H1 (cell line): ENCODE results near the gene DUSP3. TPM values are rescaled to one million over a fixed set of nuclear protein-coding genes. Genes with fewer than 3 reads are reported as not detected.

Source experiments
- CTCF ChIA-PET: fragments of 300-600 bp; sonication (Branson Sonifier 250); formaldehyde crosslinking; loops from one replicate; lab custom pipeline; 2021; ENCODE audit not compliant: partially characterized antibody; lab: Charles Lee
- POLR2A ChIA-PET: fragments of 300-600 bp; sonication (Branson Sonifier 250); formaldehyde crosslinking; loops from one replicate; lab custom pipeline; 2021; ENCODE audit warnings: inconsistent platforms; ENCODE audit not compliant: partially characterized antibody; lab: Charles Lee
- DNase-seq, 2 experiments: peaks; one replicate each; pipeline versions ENCODE4 v3.0.0 to v3.0.0-alpha.2; 2010 to 2022; ENCODE audit warnings: low spot score in 2 of 2, low read depth in 1 of 2, mixed read lengths in 1 of 2
- FAIRE-seq: peaks from 2 replicates; lab custom pipeline; 2011; peaks lifted over from hg19 to GRCh38; lab: Jason Lieb, UNC
- H2AFZ ChIP-seq: 2 replicates; pipeline ENCODE4 v1.8.1; 2012; ENCODE audit warnings: low read length, inconsistent platforms
- H2AK5ac ChIP-seq: 2 replicates; pipeline ENCODE4 v1.6.1; 2013; ENCODE audit warnings: low read depth, low read length
- H2BK120ac ChIP-seq: replicated peaks from 2 replicates; pipeline ENCODE3; 2013; ENCODE audit warnings: low read depth, low read length, inconsistent platforms
- H2BK12ac ChIP-seq: 2 replicates; pipeline ENCODE4 v1.6.1; 2013; ENCODE audit warnings: low read depth, low read length
- H2BK15ac ChIP-seq: 2 replicates; pipeline ENCODE4 v1.6.1; 2013; ENCODE audit warnings: low read length
- H2BK20ac ChIP-seq: 2 replicates; pipeline ENCODE4 v1.6.1; 2013; ENCODE audit warnings: low read length
- H2BK5ac ChIP-seq: 2 replicates; pipeline ENCODE4 v1.6.1; 2013; ENCODE audit warnings: low read depth, low read length
- H3K14ac ChIP-seq: 2 replicates; pipeline ENCODE4 v1.6.1; 2013; ENCODE audit warnings: inconsistent platforms; ENCODE audit not compliant: insufficient read length
- H3K18ac ChIP-seq: 2 replicates; pipeline ENCODE4 v1.6.1; 2013; ENCODE audit warnings: low read length; ENCODE audit errors: extremely low read depth
- H3K23ac ChIP-seq: 2 replicates; pipeline ENCODE4 v1.6.1; 2013; ENCODE audit warnings: inconsistent platforms; ENCODE audit not compliant: insufficient read length
- H3K23me2 ChIP-seq: 2 replicates; pipeline ENCODE4 v1.6.1; 2013; ENCODE audit warnings: low read depth, low read length
- H3K27ac ChIP-seq: 2 replicates; pipeline ENCODE4 v1.6.1; 2011; ENCODE audit warnings: low read depth, low read length, inconsistent platforms
- H3K27me3 ChIP-seq, 4 experiments: replicated peaks in 1 of 4; 1 replicate in 1 of 4; 2 replicates in 3 of 4; pipeline versions ENCODE4 v1.6.1 to v1.8.1; 2011 to 2013; ENCODE audit warnings: low read length in 3 of 4, mild to moderate bottlenecking in 3 of 4, inconsistent platforms in 2 of 4, mixed read lengths in 2 of 4, moderate library complexity in 1 of 4; ENCODE audit not compliant: control insufficient read depth in 3 of 4, insufficient read depth in 3 of 4; ENCODE audit errors: extremely low read depth in 1 of 4
- H3K36me3 ChIP-seq, 4 experiments: 2 replicates each; pipeline versions ENCODE4 v1.6.1 to v1.8.1; 2011 to 2013; ENCODE audit warnings: mild to moderate bottlenecking in 4 of 4, low read length in 3 of 4, moderate library complexity in 2 of 4, control low read depth in 1 of 4, inconsistent platforms in 1 of 4; ENCODE audit not compliant: insufficient read depth in 4 of 4, control insufficient read depth in 2 of 4
- H3K4ac ChIP-seq: replicated peaks from 2 replicates; pipeline ENCODE3; 2013; ENCODE audit warnings: low read length, low read depth, mixed read lengths, inconsistent platforms; ENCODE audit not compliant: insufficient read length
- H3K4me1 ChIP-seq, 4 experiments: replicated peaks in 1 of 4; 1 replicate in 1 of 4; 2 replicates in 3 of 4; pipeline versions ENCODE4 v1.6.1 to v1.8.1; 2011 to 2013; ENCODE audit warnings: low read length in 3 of 4, inconsistent platforms in 2 of 4, mixed read lengths in 1 of 4; ENCODE audit not compliant: insufficient read depth in 4 of 4, control insufficient read depth in 3 of 4
- H3K4me2 ChIP-seq, 2 experiments: 2 replicates each; pipeline versions ENCODE4 v1.6.1 to v1.8.1; 2011 to 2013; ENCODE audit warnings: low read depth in 2 of 2, low read length in 2 of 2, control low read depth in 1 of 2, inconsistent platforms in 1 of 2, mild to moderate bottlenecking in 1 of 2; ENCODE audit not compliant: insufficient read depth in 1 of 2
- H3K4me3 ChIP-seq, 4 experiments: fragments of 200-600, 300-600 bp in 1 of 4; sonication (generic), shearing (Covaris generic), sonication (Bioruptor Twin) in 1 of 4; 2 replicates each; pipeline versions ENCODE4 v1.5.1 to v1.8.1; 2011 to 2016; ENCODE audit warnings: low read length in 4 of 4, low read depth in 3 of 4, control low read depth in 2 of 4, inconsistent platforms in 2 of 4, mild to moderate bottlenecking in 2 of 4, mixed read lengths in 1 of 4, moderate library complexity in 1 of 4; ENCODE audit not compliant: insufficient read depth in 2 of 4; ENCODE audit errors: extremely low read depth in 1 of 4
- H3K56ac ChIP-seq: replicated peaks from 2 replicates; pipeline ENCODE3; 2013; ENCODE audit warnings: low read depth, mild to moderate bottlenecking, mixed read lengths, low read length, inconsistent platforms; ENCODE audit not compliant: insufficient read length
- H3K79me1 ChIP-seq: 2 replicates; pipeline ENCODE4 v1.6.1; 2013; ENCODE audit warnings: low read depth, low read length, control low read depth
- H3K79me2 ChIP-seq, 2 experiments: 2 replicates each; pipeline versions ENCODE4 v1.6.1 to v1.8.1; 2012 to 2013; ENCODE audit warnings: low read length in 2 of 2, mild to moderate bottlenecking in 2 of 2, inconsistent platforms in 1 of 2; ENCODE audit not compliant: insufficient read depth in 2 of 2, control insufficient read depth in 1 of 2
- H3K9ac ChIP-seq, 4 experiments: replicated peaks in 1 of 4; 1 replicate in 1 of 4; 2 replicates in 3 of 4; pipeline versions ENCODE4 v1.6.1 to v1.8.1; 2011 to 2013; ENCODE audit warnings: low read depth in 3 of 4, low read length in 3 of 4, control low read depth in 2 of 4, mild to moderate bottlenecking in 2 of 4, moderate library complexity in 2 of 4, inconsistent platforms in 1 of 4; ENCODE audit errors: extremely low read depth in 1 of 4
- H3K9me3 ChIP-seq, 2 experiments: 2 replicates each; pipeline versions ENCODE4 v1.6.1 to v1.8.1; 2012 to 2013; ENCODE audit warnings: mild to moderate bottlenecking in 2 of 2, moderate library complexity in 2 of 2, control low read depth in 1 of 2, inconsistent platforms in 1 of 2, low read depth in 1 of 2, low read length in 1 of 2, mixed read lengths in 1 of 2; ENCODE audit not compliant: insufficient read depth in 2 of 2
- H4K20me1 ChIP-seq, 2 experiments: replicated peaks in 1 of 2; 2 replicates each; pipeline versions ENCODE3 to v1.8.1; 2011 to 2013; ENCODE audit warnings: inconsistent platforms in 2 of 2, low read length in 2 of 2, mild to moderate bottlenecking in 1 of 2; ENCODE audit not compliant: insufficient read depth in 2 of 2, control insufficient read depth in 1 of 2
- H4K5ac ChIP-seq: 2 replicates; pipeline ENCODE4 v1.6.1; 2013; ENCODE audit warnings: low read length, low read depth, mixed read lengths, inconsistent platforms; ENCODE audit not compliant: insufficient read length
- H4K8ac ChIP-seq: 2 replicates; pipeline ENCODE4 v1.8.0; 2013; ENCODE audit warnings: mild to moderate bottlenecking, moderate library complexity, low read length, inconsistent platforms; ENCODE audit not compliant: insufficient read depth; ENCODE audit errors: extremely low read depth
- H4K91ac ChIP-seq: replicated peaks from 2 replicates; pipeline ENCODE3; 2013; ENCODE audit warnings: low read length, mixed read lengths, inconsistent platforms; ENCODE audit not compliant: insufficient read length
- GABPA ChIP-seq: IDR thresholded peaks from 2 replicates; pipeline ENCODE4 v1.6.1; 2011; ENCODE audit warnings: mild to moderate bottlenecking, low read length, moderate library complexity, borderline replicate concordance; ENCODE audit not compliant: insufficient read depth
- HDAC6 ChIP-seq: IDR thresholded peaks from one replicate; pipeline ENCODE4 v1.7.1; 2012; ENCODE audit warnings: low read depth, mild to moderate bottlenecking, inconsistent platforms, low read length, moderate library complexity
- POLR2AphosphoS5 ChIP-seq: IDR thresholded peaks from 2 replicates; pipeline ENCODE4 v1.6.1; 2011; ENCODE audit warnings: low read depth, low read length
- RBBP5 ChIP-seq: IDR thresholded peaks from 2 replicates; pipeline ENCODE4 v1.7.1; 2012; ENCODE audit warnings: low read depth, mild to moderate bottlenecking, inconsistent platforms, low read length, moderate library complexity, borderline replicate concordance
- SIX5 ChIP-seq: IDR thresholded peaks from 2 replicates; pipeline ENCODE4 v1.6.1; 2011; ENCODE audit warnings: mild to moderate bottlenecking, low read depth, low read length
- SP2 ChIP-seq: IDR thresholded peaks from 2 replicates; pipeline ENCODE4 v1.6.1; 2012; ENCODE audit warnings: mild to moderate bottlenecking, low read length, inconsistent platforms
- WGBS, 2 experiments: shearing (Covaris generic) in 1 of 2; methylation state at CpG; one replicate each; pipeline versions ENCODE4 v1.1.6 to v1.1.7; 2013 to 2015; ENCODE audit warnings: low lambda C conversion rate in 2 of 2, mixed read lengths in 2 of 2, inconsistent platforms in 1 of 2, low coverage in 1 of 2, missing lambda C conversion rate in 1 of 2; ENCODE audit not compliant: insufficient replicate concordance in 2 of 2, insufficient coverage in 1 of 2, insufficient read length in 1 of 2; ENCODE audit errors: extremely low coverage in 1 of 2, missing lambda C conversion rate in 1 of 2; 5-methylcytosine and 5-hydroxymethylcytosine counted together
- polyA plus RNA-seq, 7 experiments: library from polyadenylated mRNA; depleted of rRNA in 3 of 7; stranded (reverse) in 5 of 7; unstranded in 2 of 7; fragments of >200 nt in 5 of 7; fragments of 200-250 nt in 2 of 7; gene quantifications; 1 replicate in 5 of 7; 2 replicates in 1 of 7; 4 replicates in 1 of 7; pipeline versions ENCODE4 v1.2.1 to v1.2.3, GENCODE V29; 2011 to 2013; ENCODE audit warnings: missing spikeins in 2 of 7, mixed read lengths in 2 of 7
- total RNA-seq: library from RNA; stranded (reverse); fragmentation: NEBNext Ultra II Directional; extraction: Animal tissue kit (Norgen Biotek cat#: 25700); gene quantifications from 2 replicates; pipeline ENCODE4 v1.2.1, GENCODE V29; 2021

The DUSP3 gene
- total and polyA plus RNA-seq, 2 of the 8 experiments (the other 6 are each of a cell fraction or from before 2014, with no cell fraction given): 15.1 to 21.2 TPM

- peaks cover 5 to 11% of the 10 kb centered on the region in 2 experiments; a peak in 3 of 4 replicates for H3K9me3 ChIP-seq
- no peak overlapping the region for H3K23ac ChIP-seq
- FAIRE-seq (no peak), DNase-seq (no peak)
- CTCF ChIA-PET: interaction anchor here (0.7 to 2.4 kb wide), 3 partner anchors 9 to 82 kb away, joined by 4 to 6 read pairs (median 4); no protein-coding TSS in a partner anchor
- no peaks in the 10 kb centered on the region for H4K20me1 ChIP-seq
- no peak overlapping the region for H2BK15ac ChIP-seq
- no peak overlapping the region for H3K14ac ChIP-seq
- H3K23me2 ChIP-seq: no peaks in the 10 kb centered on the region
- no peak overlapping the region for H4K5ac ChIP-seq
- no peak overlapping the region for H4K8ac ChIP-seq
- H3K9ac ChIP-seq: no peak overlapping the region
- no peak overlapping the region for H3K56ac ChIP-seq
- H3K4me3 ChIP-seq: no peak overlapping the region
- no peak overlapping the region for H2BK20ac ChIP-seq
- no peak overlapping the region for H2BK120ac ChIP-seq
- no peak overlapping the region for H3K4ac ChIP-seq
- peaks cover 0 to 2% (median 0%) of the 10 kb centered on the region in 4 experiments; a peak in 1 of 8 replicates for H3K36me3 ChIP-seq
- 80% methylated on average over 2 of the region's 2 CpGs; no CpG with 5 or more reads in 1 of the 2 experiments for WGBS, 2 experiments
- no peak overlapping the region for H4K91ac ChIP-seq
- H3K27ac ChIP-seq: no peak overlapping the region
- H2AK5ac ChIP-seq: no peak overlapping the region
- H3K4me1 ChIP-seq: peaks cover 0 to 10% (median 7%) of the 10 kb centered on the region in 4 experiments; a peak in 5 of 7 replicates
- H3K79me2 ChIP-seq: no peaks in the 10 kb centered on the region
- no peak overlapping the region for H2AFZ ChIP-seq
- H3K27me3 ChIP-seq: no peaks in the 10 kb centered on the region
- H3K18ac ChIP-seq: no peak overlapping the region
- no peak overlapping the region for H2BK12ac ChIP-seq
- POLR2A ChIA-PET: interaction anchor here (0.6 to 1.0 kb wide), 2 partner anchors 12 to 165 kb away, joined by 3 to 4 read pairs; no protein-coding TSS in a partner anchor
- no peaks in the 10 kb centered on the region for H3K79me1 ChIP-seq
- H2BK5ac ChIP-seq: no peak overlapping the region
- H3K4me2 ChIP-seq: no peak overlapping the region
- no peak for TF ChIP-seq RBBP5
- TF ChIP-seq GABPA: no peak
- no peak for TF ChIP-seq SP2
- no peak for TF ChIP-seq POLR2AphosphoS5
- no peak for TF ChIP-seq SIX5
- no peak for TF ChIP-seq HDAC6
These were observed 20.3 kb upstream of the DUSP3 start for GRCh38 chr17:43799047-43799446.
